K562 (cell line): Measurements from ENCODE around the gene ZBTB44.

Experiments used
- CTCF ChIP-seq, 3 experiments: IDR thresholded peaks in 2 of 3; conservative IDR thresholded peaks in 1 of 3; 2 replicates each; pipeline ENCODE4 v1.5.1; 2011 to 2012; ENCODE audit warnings: low read length in 3 of 3, mild to moderate bottlenecking in 3 of 3, control low read depth in 2 of 3, improper control_type of control experiment in 1 of 3, inconsistent platforms in 1 of 3, low read depth in 1 of 3, mixed read lengths in 1 of 3, moderate library complexity in 1 of 3; ENCODE audit not compliant: insufficient read depth in 2 of 3
- EP300 ChIP-seq: IDR thresholded peaks from 2 replicates; pipeline ENCODE4 v1.6.1; 2012; ENCODE audit warnings: low read length, improper control_type of control experiment
- RAD21 ChIP-seq, 2 experiments: fragments of 250-450 bp in 1 of 2; fragments of 450-650 bp in 1 of 2; sonication (Bioruptor Pico) in 1 of 2; formaldehyde crosslinking in 1 of 2; IDR thresholded peaks in 1 of 2; conservative IDR thresholded peaks in 1 of 2; 2 replicates each; pipeline versions ENCODE4 v1.4.0 to v1.8.0; 2020 to 2022; ENCODE audit warnings: mild to moderate bottlenecking in 2 of 2, moderate library complexity in 1 of 2
- ZC3H11A ChIP-seq: IDR thresholded peaks from 2 replicates; pipeline ENCODE4 v1.6.1; 2012; ENCODE audit warnings: low read depth, low read length, improper control_type of control experiment
- ZFX ChIP-seq: sonication (generic); formaldehyde crosslinking; IDR thresholded peaks from 2 replicates; pipeline ENCODE4 v1.8.0; 2022; ENCODE audit warnings: mild to moderate bottlenecking, missing genetic modification reagents, moderate library complexity
- ZKSCAN8 ChIP-seq: fragments of 200-800 bp; sonication (Bioruptor generic); IDR thresholded peaks from 2 replicates; pipeline ENCODE4 v1.6.1; 2016; ENCODE audit warnings: missing genetic modification characterization, missing compliant biosample characterization
- TF ChIP-seq, protein P1 (sequence below): sonication (generic); formaldehyde crosslinking; IDR thresholded peaks from 2 replicates; pipeline ENCODE4 v1.8.0; 2023; ENCODE audit warnings: missing genetic modification reagents, mild to moderate bottlenecking, borderline replicate concordance

- TF ChIP-seq ZKSCAN8 (CRISPR knock-in tag) (no peak), CTCF (IDR thresholded peaks at IDR 0.05 in 2 of 3, conservative IDR thresholded peaks at IDR 0.05 in 1 of 3; ENCODE audit: insufficient read depth in 2 of 3, low read depth in 1 of 3, low read length in 3 of 3) (no peak), RAD21 (CRISPR knock-in tag; conservative IDR thresholded peaks at IDR 0.05 in 1 of 2, IDR thresholded peaks at IDR 0.05 in 1 of 2) (no peak), EP300 (no peak), ZC3H11A (no peak), ZFX (CRISPR knock-in tag) (no peak)
- TF ChIP-seq, protein P1, sequence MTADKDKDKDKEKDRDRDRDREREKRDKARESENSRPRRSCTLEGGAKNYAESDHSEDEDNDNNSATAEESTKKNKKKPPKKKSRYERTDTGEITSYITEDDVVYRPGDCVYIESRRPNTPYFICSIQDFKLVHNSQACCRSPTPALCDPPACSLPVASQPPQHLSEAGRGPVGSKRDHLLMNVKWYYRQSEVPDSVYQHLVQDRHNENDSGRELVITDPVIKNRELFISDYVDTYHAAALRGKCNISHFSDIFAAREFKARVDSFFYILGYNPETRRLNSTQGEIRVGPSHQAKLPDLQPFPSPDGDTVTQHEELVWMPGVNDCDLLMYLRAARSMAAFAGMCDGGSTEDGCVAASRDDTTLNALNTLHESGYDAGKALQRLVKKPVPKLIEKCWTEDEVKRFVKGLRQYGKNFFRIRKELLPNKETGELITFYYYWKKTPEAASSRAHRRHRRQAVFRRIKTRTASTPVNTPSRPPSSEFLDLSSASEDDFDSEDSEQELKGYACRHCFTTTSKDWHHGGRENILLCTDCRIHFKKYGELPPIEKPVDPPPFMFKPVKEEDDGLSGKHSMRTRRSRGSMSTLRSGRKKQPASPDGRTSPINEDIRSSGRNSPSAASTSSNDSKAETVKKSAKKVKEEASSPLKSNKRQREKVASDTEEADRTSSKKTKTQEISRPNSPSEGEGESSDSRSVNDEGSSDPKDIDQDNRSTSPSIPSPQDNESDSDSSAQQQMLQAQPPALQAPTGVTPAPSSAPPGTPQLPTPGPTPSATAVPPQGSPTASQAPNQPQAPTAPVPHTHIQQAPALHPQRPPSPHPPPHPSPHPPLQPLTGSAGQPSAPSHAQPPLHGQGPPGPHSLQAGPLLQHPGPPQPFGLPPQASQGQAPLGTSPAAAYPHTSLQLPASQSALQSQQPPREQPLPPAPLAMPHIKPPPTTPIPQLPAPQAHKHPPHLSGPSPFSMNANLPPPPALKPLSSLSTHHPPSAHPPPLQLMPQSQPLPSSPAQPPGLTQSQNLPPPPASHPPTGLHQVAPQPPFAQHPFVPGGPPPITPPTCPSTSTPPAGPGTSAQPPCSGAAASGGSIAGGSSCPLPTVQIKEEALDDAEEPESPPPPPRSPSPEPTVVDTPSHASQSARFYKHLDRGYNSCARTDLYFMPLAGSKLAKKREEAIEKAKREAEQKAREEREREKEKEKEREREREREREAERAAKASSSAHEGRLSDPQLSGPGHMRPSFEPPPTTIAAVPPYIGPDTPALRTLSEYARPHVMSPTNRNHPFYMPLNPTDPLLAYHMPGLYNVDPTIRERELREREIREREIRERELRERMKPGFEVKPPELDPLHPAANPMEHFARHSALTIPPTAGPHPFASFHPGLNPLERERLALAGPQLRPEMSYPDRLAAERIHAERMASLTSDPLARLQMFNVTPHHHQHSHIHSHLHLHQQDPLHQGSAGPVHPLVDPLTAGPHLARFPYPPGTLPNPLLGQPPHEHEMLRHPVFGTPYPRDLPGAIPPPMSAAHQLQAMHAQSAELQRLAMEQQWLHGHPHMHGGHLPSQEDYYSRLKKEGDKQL (CRISPR knock-in tag): no peak
Measured at GRCh38 chr11:130181295-130182272, 133.1 kb downstream of the ZBTB44 start.
